Transverse colon (tissue), 4 donors: ENCODE measurements around the gene CCNY.

ENCODE experiments used
- CTCF ChIP-seq, 5 experiments: fragments of 200-600 bp in 3 of 5; fragments of 450-650 bp in 2 of 5; sonication (generic) in 3 of 5; IDR thresholded peaks; 1 replicate in 2 of 5; 2 replicates in 3 of 5; pipeline ENCODE4 v1.5.1; 2016 to 2017; ENCODE audit warnings: antibody characterized with exemption in 5 of 5, inconsistent platforms in 3 of 5, mild to moderate bottlenecking in 2 of 5, moderate library complexity in 1 of 5
- POLR2A ChIP-seq: fragments of 450-650 bp; IDR thresholded peaks from one replicate; pipeline ENCODE4 v1.6.1; 2016; ENCODE audit warnings: antibody characterized with exemption, mild to moderate bottlenecking, moderate library complexity
- POLR2AphosphoS5 ChIP-seq, 3 donors: sonication (generic); formaldehyde crosslinking; IDR thresholded peaks; one replicate each; pipeline ENCODE4 v1.6.1; 2016; ENCODE audit warnings: antibody characterized with exemption in 3 of 3

- TF ChIP-seq POLR2AphosphoS5 (IDR thresholded peaks at IDR 0.05) (no peak), CTCF (IDR thresholded peaks at IDR 0.05) (no peak), POLR2A (no peak)
Measured at GRCh38 chr10:35417313-35417625, 81.0 kb downstream of the CCNY start.
